ENCODE measurements around the gene KLHDC3. TPM values are rescaled to one million over a fixed set of nuclear protein-coding genes. Genes with fewer than 3 reads are reported as not detected.

The KLHDC3 gene
- total RNA-seq, 1 experiment from 2014 or later: 35.6 TPM

DNA sequence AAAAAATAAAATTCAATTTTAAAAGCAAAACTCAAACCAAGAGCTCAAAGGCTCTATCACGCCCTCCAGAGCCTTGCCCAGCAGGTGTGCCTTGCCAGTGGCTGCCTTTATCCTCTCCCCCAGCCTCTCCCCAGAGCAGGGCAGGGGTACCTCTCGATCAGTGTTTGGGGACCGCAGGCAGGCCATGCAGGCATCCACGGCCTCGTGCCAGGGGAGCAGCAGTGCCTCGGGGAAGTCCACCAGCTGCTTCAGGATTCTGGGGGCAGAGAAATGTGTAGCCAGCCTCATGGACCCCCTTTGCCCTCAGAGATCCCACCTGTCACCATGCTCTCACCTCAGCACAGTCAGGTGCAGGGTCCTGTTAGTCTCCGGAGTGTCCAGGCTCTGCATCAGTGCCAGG, 33.9 kb downstream of the KLHDC3 start:
- peaks cover 54% of the 10 kb centered on the region for H3K36me3 Mint-ChIP-seq (ENCODE audit: insufficient read depth, unreplicated experiment)
- POLR2A ChIA-PET: interaction anchor here (1.0 to 1.3 kb wide), 2 partner anchors 11 to 123 kb away, joined by 3 read pairs; partner anchors contain the start of genes KLC4 and MRPL2

DNA sequence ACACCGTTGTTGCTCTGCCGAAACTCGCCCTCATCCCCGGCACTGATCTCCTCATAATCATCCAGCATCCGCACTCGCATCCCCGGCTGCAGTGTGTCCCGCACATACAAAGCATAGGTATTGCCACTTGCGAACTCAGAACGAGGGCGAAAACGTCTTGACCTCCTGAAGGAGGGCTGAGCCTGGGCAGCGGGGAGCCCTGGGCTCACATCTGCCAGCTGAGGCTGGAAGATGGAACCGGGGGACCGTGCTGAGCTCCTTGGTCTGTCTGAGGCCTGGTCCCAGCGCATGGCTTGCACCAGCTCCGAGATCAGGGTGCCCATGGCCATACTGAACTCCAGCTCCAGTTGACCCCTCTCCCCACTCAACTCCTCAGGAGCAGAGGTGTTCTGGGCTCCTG, 36.9 kb downstream of the KLHDC3 start:
- Mint-ChIP-seq H3K4me1 (ENCODE audit: insufficient read depth, unreplicated experiment) (peaks cover 27% of the 10 kb centered on the region), H3K9me3 (ENCODE audit: unreplicated experiment) (no peaks in the 10 kb centered on the region), H3K27ac (ENCODE audit: low read depth, unreplicated experiment) (peak overlapping the region; percentile 60), H3K27me3 (ENCODE audit: insufficient read depth, unreplicated experiment) (no peaks in the 10 kb centered on the region), H3K36me3 (ENCODE audit: insufficient read depth, unreplicated experiment) (peaks cover 49% of the 10 kb centered on the region), H3K4me3 (ENCODE audit: unreplicated experiment) (no peak overlapping the region)
- no peak for DNase-seq (ENCODE audit: unreplicated experiment)
- no TSS peak for BruUV-seq (replicated peaks)
- POLR2A ChIA-PET: interaction anchor here (1.0 to 1.5 kb wide), 2 partner anchors 37 to 120 kb away, joined by 3 to 6 read pairs; partner anchors contain the start of genes KLHDC3, MEA1 and SRF
- CTCF ChIA-PET: interaction anchor here (0.6 to 1.0 kb wide), 2 partner anchors 18 to 64 kb away, joined by 3 read pairs; no protein-coding TSS in a partner anchor
- TF ChIP-seq, protein P1, sequence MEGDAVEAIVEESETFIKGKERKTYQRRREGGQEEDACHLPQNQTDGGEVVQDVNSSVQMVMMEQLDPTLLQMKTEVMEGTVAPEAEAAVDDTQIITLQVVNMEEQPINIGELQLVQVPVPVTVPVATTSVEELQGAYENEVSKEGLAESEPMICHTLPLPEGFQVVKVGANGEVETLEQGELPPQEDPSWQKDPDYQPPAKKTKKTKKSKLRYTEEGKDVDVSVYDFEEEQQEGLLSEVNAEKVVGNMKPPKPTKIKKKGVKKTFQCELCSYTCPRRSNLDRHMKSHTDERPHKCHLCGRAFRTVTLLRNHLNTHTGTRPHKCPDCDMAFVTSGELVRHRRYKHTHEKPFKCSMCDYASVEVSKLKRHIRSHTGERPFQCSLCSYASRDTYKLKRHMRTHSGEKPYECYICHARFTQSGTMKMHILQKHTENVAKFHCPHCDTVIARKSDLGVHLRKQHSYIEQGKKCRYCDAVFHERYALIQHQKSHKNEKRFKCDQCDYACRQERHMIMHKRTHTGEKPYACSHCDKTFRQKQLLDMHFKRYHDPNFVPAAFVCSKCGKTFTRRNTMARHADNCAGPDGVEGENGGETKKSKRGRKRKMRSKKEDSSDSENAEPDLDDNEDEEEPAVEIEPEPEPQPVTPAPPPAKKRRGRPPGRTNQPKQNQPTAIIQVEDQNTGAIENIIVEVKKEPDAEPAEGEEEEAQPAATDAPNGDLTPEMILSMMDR (IDR thresholded peaks at IDR 0.05; ENCODE audit: unreplicated experiment): no peak
- intact Hi-C loops (cut with micrococcal nuclease): loop anchor here (5.0 kb wide), 1 partner anchor 39 kb away; the partner anchor contains the start of genes KLHDC3 and MEA1

More for the DNA sequence above, 33.9 kb downstream of the KLHDC3 start:
- Mint-ChIP-seq H3K4me3 (ENCODE audit: unreplicated experiment) (no peak overlapping the region), H3K9me3 (ENCODE audit: unreplicated experiment) (no peaks in the 10 kb centered on the region), H3K27me3 (ENCODE audit: insufficient read depth, unreplicated experiment) (no peaks in the 10 kb centered on the region), H3K27ac (ENCODE audit: low read depth, unreplicated experiment) (no peak overlapping the region), H3K4me1 (ENCODE audit: insufficient read depth, unreplicated experiment) (peaks cover 25% of the 10 kb centered on the region)
- CTCF ChIA-PET: no interaction called here
- intact Hi-C loops (cut with micrococcal nuclease): no loop called here
- DNase-seq (ENCODE audit: unreplicated experiment): no peak
- TF ChIP-seq, protein P1 (IDR thresholded peaks at IDR 0.05; ENCODE audit: unreplicated experiment): no peak
- BruUV-seq (replicated peaks): no TSS peak

- Mint-ChIP-seq H3K36me3 (ENCODE audit: insufficient read depth, unreplicated experiment) (peaks cover 61% of the 10 kb centered on the region), H3K27me3 (ENCODE audit: insufficient read depth, unreplicated experiment) (no peaks in the 10 kb centered on the region), H3K27ac (ENCODE audit: low read depth, unreplicated experiment) (peak overlapping the region; percentile 98), H3K9me3 (ENCODE audit: unreplicated experiment) (no peaks in the 10 kb centered on the region), H3K4me3 (ENCODE audit: unreplicated experiment) (peak overlapping the region; percentile 96), H3K4me1 (ENCODE audit: insufficient read depth, unreplicated experiment) (peaks cover 27% of the 10 kb centered on the region)
- CTCF ChIA-PET: interaction anchor here (0.6 to 0.7 kb wide), 2 partner anchors 106 to 394 kb away, joined by 4 to 5 read pairs; no protein-coding TSS in a partner anchor
- no peak for DNase-seq (ENCODE audit: unreplicated experiment)
- BruUV-seq (replicated peaks): no TSS peak
- POLR2A ChIA-PET: interaction anchor here (0.8 to 5.0 kb wide), 5 partner anchors 10 to 375 kb away, joined by 3 to 53 read pairs (median 6); partner anchors contain the start of genes ABCC10, KLHDC3 and MEA1
- intact Hi-C loops (cut with micrococcal nuclease): loop anchor here (5.0 kb wide), 1 partner anchor 40 kb away; the partner anchor contains the start of genes KLHDC3 and MEA1
- TF ChIP-seq, protein P1 (IDR thresholded peaks at IDR 0.05; ENCODE audit: unreplicated experiment): no peak
These were observed 38.3 kb downstream of the KLHDC3 start for GRCh38 chr6:43052225-43052841.

DNA sequence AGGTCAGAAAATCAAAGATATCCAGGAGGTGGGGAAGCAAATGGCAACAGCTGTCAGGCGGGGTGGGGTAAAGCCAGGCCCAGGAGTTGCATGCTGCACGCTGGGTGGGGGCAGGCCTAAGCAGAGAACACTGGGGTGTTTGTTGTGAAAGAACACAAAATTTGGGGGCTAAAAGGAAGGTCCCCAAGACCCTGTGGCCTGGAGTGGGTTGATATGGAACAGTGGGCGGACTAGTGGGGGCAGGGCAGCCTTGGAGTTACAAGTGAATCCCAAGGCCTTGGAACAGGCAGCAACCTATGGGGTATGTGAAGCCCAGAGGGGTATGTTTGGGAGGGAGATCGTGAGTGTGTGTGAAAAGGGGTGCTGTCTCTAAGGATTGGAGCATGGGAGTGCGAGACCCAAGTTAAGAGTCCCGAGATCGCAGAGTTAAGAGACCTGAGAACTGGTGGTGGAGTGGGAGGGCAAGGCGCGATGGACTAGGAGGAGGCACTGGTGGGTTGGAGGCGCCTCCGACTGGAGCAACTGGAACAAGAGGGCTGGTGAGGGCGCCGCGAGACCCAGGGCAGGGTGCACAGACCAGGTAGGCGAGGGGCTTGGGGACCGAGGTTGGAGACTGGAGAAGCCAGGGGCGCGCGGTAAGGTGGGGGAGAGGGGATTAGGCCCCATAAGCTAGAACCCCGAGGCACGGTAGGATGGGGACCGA, 38.9 kb downstream of the KLHDC3 start:
- TF ChIP-seq, protein P1 (IDR thresholded peaks at IDR 0.05; ENCODE audit: unreplicated experiment): no peak
- Mint-ChIP-seq H3K4me1 (ENCODE audit: insufficient read depth, unreplicated experiment) (peaks cover 30% of the 10 kb centered on the region), H3K9me3 (ENCODE audit: unreplicated experiment) (no peaks in the 10 kb centered on the region), H3K27ac (ENCODE audit: low read depth, unreplicated experiment) (peak overlapping the region; percentile 98), H3K36me3 (ENCODE audit: insufficient read depth, unreplicated experiment) (peaks cover 65% of the 10 kb centered on the region), H3K27me3 (ENCODE audit: insufficient read depth, unreplicated experiment) (no peaks in the 10 kb centered on the region), H3K4me3 (ENCODE audit: unreplicated experiment) (peak overlapping the region; percentile 96)
- POLR2A ChIA-PET: interaction anchor here (0.9 to 5.0 kb wide), 16 partner anchors 8 to 163 kb away, joined by 3 to 53 read pairs (median 9); partner anchors contain the start of genes CNPY3, KLHDC3, MEA1 and PEX6
- TSS peak; percentile 12 for BruUV-seq (replicated peaks)
- CTCF ChIA-PET: interaction anchor here (0.6 to 1.8 kb wide), 3 partner anchors 38 to 281 kb away, joined by 3 to 5 read pairs (median 4); no protein-coding TSS in a partner anchor
- intact Hi-C loops (cut with micrococcal nuclease): loop anchor here (5.0 kb wide), 1 partner anchor 41 kb away; the partner anchor contains the start of genes KLHDC3 and MEA1
- DNase-seq (ENCODE audit: unreplicated experiment): peak; percentile 6

All from MCF 10A (cell line).